GM19397 (cell line): Measurements from ENCODE around the gene MPZL1.
A peak's percentile ranks its signal among the peaks of the same experiment; 100 is the strongest.

Experiments used
- ATAC-seq: cut with Tn5 transposase; IDR thresholded peaks from one replicate; pipeline ENCODE4 v1.9.1; 2021; ENCODE audit warnings: mild to moderate bottlenecking, moderate library complexity; ENCODE audit not compliant: unreplicated experiment

MPZL1 gene

DNA sequence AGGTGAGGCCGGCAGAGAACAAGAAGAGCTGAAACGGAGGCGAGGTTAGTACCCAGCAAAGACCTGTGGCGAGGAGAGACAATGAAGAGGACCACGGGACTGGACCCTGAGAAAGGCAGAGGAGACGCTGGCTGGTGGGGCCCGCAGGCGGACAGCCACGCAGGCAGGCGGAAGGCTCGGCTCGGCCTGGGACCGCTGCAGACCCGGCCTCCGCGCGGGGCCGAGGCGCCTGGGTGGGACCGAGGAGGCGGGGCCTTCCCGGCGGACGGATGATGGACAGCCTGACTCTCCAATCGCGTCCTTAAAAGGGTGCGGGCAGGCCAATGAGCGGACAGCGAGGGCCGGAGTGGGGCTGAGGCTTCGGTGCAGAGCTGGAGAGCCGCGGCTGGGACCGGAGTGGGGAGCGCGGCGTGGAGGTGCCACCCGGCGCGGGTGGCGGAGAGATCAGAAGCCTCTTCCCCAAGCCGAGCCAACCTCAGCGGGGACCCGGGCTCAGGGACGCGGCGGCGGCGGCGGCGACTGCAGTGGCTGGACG is at the start of gene MPZL1:
TSS of gene MPZL1 (plus strand) at position 366 of the 535 bp plus-strand sequence. CDS start 170 bp downstream, outside the sequence.
- ATAC-seq = peak; percentile 92

DNA sequence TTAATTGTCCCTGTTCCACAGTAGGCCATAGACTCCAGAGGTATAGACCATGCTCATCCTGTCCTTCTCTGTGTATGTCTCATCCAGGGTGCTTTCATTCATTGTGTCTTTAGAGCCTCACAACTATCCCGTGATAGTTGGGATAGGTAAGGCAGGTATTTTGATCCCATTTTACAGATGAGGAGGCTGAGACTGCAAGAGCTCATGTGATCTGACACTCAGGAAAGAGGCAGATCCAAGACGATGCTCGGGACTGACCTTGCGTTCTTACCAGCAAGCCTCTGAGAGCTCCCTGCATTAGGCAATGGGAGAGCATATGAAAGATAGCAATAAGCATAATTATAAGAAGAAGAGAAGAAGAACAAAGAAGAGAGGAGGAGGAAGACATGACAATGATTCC is 49.0 kb upstream of the MPZL1 start:
- no peak for ATAC-seq

DNA sequence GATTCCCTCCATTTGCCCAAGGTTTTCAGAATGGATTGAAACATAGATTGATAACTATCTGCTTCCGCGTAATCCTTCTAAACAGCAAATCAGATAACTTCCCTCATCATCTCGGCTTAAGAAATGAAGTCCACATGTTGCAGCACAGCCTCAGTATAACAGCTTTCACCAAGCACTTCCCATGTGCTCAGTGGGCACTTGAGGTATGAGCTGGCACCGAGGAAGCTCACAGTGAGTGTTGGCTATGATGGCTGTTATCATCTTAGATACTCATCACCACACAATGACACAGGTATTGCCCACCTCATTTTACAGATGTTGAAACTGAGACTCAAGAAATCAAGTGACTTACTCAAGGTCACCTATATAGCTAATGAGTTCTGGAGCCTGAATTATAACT is 48.5 kb upstream of the MPZL1 start:
- no peak for ATAC-seq

DNA sequence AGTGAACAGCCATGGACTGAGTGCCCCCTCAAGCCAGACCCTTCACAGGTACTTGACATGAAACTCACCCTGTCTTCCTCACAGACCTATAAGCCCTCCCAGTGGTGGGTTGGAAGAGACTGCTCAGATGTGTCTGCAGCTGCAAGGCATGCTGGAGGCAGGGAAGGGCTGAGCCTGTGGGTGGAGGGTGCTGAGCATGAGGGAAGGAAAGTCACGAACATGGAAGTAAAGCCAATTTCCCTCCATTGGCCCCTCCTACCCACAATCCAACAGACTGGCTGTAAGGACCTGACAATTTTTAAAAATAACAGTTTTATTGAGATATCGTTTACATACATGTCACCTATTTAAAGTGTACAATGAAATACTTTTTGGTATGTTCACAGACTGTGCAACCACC is 47.6 kb upstream of the MPZL1 start:
- no peak for ATAC-seq

DNA sequence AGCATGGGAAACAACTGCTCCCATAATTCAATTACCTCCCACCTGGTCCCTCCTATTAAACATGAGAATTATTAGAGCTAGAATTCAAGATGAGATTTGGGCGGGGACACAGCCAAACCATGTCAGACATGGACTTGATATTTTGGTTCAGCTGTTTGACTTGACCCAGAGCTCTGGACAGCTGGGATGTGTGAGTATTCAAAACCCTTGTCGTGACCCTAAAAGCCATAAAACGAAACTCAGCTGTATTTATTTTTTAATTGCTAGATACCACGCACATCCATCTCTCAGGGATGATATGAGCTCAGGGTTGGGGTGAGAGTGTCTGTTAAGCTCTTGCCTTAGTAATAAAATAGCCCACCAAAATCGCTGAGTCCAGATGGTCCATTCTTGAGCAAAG is 46.3 kb upstream of the MPZL1 start:
- no peak for ATAC-seq

DNA sequence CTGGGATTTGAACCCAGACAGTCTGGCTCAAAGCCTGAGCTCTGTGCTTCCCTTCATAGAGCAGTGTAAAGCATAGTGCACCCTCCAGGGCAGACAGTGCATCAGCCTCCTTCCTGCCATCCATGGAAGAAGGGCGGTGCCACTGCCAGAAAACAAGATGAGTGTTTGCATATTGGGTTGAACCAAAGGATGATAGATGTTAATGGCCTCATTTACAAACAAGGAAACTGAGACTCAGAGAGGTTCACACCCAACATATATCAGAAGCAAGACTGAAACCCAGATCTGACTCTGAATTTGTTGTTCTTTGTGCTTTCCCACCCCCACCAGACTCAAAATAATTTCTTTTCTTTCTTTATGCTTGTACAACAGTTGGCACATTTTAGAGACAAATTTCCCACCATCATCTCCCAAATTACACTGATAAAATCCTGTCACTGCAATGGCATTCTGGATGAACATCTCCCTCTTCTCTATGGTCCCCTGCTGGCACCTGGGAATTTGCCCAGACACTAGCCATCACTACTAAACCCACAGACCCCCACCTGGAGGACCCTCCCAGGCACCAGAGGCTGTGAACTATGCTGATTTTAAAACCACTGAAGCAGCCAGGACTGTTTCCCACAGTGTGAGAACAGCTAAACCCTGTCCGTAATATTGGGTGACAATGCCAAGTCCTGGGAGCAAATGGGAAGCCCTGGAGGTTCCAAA is 45.4 kb upstream of the MPZL1 start:
- ATAC-seq = peak; percentile 37

DNA sequence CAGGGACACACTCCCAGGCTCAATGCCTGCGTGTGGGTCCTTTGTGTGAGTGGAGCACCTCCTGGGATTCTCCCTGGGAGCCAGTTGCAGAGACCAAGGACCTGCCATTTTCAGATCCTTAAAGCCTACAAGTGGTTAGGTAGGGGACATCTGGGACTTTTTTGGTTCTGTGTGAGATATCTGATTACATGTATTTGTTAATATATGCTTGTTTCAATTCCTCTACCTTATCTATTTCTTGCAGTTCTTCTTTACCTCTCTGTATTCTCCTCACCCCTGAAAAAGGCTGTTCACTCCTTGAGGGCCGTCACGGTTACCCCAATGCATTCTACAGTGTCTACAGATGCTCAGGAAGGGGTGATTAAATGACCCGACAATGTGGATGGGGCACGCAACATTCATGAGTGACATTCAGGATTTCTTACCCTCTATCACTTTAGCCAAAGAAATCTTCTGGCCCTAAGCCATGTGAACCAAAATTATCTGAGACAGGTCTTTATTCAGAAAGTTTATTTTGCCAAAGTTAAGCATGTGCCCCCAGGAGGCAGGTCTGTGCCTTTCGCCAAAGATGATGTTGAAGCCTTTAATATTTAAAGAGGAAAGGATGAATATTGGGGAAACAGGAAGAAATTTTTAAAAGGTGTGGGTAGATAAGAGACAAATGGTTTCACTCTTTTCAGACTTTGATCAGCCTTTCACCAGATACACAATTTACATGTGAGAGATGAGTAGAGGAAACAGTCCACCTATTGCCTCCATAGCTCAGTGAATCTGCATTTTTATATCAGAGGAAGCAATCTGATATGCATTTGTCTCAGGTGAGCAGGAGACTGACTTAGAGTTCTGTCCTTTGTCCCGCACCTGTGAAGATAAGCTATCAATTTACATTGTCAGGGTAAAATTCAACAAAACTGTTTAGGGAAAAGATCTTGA is 44.6 kb upstream of the MPZL1 start:
- peak; percentile 32 for ATAC-seq

DNA sequence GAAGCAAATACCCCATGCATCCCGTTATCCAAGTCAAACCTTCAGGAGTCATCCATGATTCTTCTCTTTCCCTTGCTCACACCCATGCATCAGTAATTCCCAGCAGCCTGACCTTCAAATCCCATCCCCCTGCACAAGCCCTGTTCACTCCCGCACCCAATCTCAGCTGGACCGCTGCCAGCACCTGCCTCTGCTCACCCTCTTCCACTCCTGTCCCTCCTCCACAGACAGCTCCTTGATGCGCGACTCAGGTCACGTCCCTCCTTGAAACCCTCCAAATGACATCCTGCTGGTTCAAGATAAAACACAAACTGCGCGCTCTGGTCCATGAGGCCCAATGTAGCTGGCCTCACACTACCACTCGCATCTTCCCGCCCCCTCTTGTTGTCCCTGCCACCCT is 43.4 kb upstream of the MPZL1 start:
- ATAC-seq = no peak

DNA sequence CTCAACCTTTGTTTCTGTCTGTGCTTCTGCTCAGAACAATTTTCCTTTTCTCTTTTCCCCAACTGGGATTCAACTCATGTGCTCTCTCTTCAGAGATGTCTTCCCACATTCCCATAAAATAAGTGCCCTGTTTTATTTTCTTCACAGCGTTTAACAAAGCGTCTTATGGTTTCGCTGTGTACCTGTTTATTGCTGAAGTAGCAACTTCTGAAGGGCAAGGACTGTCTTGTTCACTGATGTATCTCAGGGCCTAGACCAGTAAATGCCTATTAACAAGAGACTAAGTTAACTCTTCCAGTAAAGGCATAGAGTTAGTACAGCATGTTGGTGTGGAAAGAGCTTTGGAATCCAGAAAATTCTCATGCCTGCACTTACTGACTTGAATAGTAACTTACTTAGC is 42.9 kb upstream of the MPZL1 start:
- ATAC-seq = no peak

DNA sequence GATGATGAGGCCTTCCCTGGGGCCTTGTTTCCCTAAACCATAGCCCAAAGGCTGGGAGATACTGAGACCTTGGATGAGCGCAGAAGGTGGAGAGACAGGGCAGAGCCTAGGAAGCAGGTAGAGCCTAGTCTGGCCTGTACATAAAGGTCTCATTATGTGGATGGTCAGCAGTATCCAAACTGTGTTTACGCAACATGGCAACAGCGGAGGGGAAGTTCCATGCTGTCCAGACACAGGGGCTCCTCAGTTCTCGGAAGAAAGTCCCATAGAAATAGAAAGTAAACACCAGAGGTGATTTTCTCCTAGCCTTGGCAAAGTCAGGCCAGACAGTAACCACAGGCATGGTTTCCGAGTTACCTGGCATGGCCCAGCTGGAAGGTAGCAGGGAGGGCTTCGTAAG is 42.1 kb upstream of the MPZL1 start:
- ATAC-seq = no peak

DNA sequence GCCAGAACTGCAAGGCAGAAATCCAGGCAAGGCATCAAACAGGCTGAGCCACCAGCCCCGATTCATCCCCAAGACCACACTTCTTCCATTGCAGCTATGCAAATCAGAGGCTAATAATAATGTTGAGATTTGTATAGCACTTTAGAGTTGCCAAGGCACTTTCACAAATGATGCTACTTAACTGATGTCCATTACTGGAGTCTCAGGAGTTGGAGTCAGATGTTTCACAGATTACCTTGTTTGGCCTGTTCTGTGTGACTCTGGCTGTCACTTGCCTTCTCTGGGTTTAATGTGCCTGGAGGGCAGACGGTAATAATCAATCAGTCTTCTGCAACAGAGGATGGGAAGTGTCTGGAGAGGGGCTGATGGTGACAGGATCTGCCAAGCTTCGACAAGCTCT is 40.8 kb upstream of the MPZL1 start:
- no peak for ATAC-seq

DNA sequence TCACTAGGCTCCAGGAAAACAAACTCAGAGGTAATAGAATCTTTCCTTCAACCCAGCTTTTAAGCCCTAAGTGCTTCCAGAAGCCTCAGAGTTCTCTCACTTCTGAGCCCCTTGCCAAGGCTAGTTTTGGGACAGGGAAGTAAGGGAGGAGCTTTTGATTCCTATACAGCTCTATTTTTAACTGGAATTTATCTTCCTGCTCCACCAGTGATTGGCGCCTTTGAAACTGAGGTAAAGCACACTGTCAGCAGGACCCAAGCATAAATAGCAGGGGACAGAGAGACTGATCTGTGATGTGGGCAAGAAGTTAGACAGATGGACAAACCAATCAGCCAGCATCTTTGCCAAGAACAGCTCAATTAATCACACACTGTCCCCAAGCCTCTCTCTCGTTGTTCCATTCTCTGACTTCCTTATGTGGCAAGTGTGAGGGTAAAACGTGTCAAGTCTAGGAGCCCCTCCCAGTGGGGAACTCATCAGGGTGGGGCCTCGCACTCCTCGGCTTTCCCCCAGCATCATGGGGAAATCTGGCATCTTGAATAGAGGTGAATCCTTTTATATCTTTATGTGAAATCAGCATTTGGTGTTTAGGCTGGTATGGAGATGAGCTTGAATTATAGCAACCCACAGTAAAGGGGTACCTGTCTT is 40.2 kb upstream of the MPZL1 start:
- no peak for ATAC-seq

DNA sequence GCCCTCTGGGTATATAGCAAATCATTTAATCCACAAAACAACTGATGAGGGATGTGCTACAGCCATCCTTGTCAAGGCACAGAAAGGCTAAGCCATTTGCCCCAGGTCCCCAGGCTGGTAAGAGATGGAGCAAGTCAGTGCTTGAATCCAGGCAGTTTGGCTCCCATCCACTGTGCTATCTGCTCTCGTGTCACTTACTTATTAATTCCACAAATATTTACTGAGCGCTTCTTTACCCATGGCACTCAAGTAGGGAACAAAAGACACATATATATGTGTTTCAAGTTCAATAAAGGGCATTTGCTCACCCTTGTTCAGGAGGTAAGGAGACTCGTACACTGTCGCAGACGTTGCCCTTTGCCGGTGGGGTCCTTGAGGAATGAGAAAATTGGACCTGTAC is 38.6 kb upstream of the MPZL1 start:
- no peak for ATAC-seq

DNA sequence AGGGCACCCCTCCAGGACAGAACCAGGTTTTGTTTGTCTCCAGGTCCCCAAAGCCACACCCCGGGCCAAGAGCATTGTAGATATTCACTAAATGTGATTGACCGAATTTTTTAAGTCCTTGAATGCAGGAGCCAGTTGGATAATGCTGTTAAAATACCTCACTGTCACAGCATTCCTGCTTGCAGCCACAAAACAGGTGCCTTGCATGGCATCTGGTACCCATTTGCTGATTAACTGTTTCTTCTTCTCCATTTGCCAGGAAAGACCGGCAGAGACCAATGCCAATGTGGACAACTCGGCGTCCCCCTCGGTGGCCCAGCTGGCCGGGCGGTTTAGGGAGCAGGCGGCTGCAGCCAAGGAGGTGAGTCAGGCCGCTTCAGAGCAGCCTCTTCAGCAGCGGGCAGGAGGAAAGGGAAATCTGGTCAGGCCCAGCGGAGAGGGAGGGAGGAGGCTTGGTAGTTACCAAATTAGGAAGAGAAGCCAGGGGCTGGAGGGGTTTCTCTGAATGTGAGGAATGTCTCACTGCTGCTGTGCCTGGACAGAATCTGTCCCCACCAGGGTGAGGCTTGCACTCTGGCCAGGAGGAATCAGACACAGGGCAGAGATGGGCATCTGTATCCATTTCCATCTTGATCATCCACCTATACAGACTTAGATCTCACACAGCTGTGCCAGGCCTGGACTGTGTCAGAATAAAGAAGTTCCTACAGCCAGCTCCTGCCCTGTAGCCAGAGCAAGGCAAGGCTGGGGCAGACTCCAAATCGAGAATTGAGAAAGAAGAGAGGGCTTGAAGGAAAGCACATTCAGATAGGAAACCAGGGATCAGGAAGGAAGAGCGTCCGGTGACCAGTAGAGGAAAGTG is 37.9 kb upstream of the MPZL1 start:
- ATAC-seq = no peak

DNA sequence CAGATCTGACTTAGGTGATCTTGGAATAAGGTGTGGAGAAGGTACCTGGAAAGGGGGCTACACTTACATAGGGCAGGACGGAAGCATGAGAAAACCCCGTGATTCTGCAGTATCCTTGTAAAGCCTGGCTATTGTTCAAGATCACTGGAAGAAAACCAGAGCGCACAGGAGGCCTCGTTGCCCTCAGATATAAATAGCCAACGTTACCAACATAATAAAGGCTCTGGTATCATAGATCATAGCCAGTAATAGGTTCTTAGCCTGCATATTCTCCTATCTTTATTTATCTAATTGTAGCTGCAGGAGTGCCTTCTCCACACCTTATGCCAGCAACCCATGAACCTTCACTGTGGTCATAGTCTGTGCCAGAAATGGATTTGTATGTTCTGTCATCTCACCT is 35.9 kb upstream of the MPZL1 start:
- ATAC-seq = no peak

DNA sequence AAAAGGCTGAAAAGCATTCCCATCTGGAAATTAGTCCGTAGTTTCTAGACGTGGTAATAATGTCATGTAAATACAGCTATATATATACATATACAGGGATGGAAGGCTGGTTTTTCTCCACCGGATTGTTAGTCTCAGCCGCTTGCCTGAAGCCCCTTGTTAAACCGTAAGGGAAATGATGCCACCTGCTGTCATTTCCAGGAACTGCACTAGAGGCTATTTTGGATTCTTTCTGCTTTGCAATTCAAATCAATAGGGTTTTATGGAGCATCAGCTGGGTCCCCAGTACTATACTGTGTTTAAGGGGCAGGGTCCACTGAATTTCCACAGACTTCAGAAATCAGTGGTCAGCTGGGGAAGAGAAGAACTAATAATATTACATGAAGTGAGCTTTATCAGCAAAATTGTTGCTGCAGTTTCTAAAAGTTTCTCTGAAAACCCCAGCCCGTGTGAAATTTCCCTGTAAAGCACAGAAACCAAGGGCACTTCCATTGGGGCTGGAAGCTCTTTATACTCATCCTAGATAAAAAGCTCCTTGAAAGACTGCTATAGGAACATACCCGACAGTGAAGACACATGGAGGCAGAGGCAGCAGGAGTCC is 33.8 kb upstream of the MPZL1 start:
- ATAC-seq = peak; percentile 48

DNA sequence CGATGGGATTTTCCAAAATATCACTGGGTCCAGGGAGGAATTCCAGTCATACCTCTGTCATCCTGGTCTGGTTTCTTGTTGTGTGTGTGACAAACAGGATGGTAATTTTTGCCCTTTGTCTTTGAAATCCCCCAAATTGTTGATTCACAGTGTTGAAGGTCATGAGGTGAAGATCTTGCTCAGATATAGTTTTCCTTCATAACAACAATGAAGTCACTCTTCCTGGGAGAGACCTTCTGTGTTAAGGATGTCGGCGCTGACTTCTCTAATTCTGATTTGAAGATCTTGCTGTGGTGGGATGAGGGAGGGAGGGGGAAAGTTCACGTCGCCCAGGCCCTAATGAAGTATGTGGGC is 32.2 kb upstream of the MPZL1 start:
- ATAC-seq = no peak

DNA sequence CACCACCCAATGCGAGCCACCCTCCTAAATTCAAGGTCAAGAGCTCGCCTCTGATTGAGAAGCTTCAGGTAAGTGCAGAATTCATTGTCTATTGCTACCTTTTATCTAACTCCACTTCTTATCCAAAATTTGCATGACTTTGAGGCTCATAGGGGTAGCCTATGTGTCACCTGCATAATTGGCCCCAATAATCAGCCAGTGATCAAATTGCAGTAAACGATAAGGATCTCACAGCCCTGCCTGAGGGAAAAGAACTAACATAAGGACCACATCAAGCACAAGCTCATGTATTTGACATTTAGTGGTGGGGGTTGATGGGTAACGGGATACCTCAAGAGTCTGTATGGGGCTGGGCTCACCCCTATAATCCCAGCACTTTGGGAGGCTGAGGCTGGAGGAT is 31.7 kb upstream of the MPZL1 start:
- no peak for ATAC-seq

DNA sequence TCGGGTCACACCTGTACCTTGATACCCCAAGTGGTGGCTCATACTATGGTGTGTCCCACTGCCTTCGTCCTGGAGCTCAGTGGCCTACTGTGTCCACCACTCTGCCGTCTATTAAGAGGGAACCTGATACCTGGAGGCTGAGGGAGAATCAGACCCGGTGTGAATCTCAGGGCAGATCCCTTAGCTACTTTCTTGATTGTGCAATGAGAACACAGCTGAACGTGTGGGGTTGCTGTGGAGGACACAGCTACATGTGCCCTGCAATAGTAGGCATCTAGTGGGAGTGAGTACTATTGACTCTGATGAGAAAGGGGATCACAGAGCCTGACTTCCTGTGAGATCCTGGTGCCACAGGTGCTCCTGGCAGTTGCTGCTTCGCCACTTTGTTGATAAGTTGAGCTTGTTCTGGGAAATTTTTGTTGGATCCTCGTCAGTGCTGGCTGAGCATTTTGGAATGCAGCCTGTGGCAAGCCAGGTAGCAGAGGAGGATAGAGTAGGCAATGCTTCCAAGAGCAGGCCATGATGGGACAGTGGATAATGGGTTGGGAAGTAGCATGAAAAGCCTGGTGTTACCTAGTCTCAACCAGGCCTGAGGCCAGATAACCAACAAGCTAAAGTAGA is 28.2 kb upstream of the MPZL1 start:
- ATAC-seq = no peak

DNA sequence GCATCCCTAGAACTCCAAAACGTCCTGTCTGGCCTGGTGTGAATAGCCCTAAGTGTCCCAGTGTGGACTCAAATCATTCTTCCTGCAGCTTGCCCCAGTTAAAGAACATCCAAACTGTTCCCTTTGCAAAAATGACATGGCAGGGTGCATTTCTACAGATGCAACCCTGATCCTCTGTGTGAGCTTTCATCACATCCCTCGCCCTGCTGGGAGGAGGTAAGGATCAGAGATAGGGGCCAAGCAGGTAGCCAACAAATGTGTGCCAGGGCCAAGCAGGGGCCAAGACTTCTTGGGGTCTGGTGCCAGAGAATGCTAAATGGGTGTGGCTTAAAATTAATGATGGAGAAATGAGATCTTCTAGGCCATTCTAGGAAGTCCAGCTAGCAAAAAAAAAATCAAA is 27.1 kb upstream of the MPZL1 start:
- no peak for ATAC-seq
